Smooth muscle cell of the pulmonary artery (primary cell): ENCODE data around the gene APOA1. TPM values are rescaled to one million over a fixed set of nuclear protein-coding genes. Genes with fewer than 3 reads are reported as not detected.

ENCODE experiments used
- total RNA-seq: library from RNA; depleted of rRNA; stranded (reverse); fragments of >200 nt; gene quantifications from 2 replicates; pipeline ENCODE4 v1.2.3, GENCODE V29; 2014

APOA1 gene
- total RNA-seq: 4.4 and 6.8 TPM in 2 replicates

DNA sequence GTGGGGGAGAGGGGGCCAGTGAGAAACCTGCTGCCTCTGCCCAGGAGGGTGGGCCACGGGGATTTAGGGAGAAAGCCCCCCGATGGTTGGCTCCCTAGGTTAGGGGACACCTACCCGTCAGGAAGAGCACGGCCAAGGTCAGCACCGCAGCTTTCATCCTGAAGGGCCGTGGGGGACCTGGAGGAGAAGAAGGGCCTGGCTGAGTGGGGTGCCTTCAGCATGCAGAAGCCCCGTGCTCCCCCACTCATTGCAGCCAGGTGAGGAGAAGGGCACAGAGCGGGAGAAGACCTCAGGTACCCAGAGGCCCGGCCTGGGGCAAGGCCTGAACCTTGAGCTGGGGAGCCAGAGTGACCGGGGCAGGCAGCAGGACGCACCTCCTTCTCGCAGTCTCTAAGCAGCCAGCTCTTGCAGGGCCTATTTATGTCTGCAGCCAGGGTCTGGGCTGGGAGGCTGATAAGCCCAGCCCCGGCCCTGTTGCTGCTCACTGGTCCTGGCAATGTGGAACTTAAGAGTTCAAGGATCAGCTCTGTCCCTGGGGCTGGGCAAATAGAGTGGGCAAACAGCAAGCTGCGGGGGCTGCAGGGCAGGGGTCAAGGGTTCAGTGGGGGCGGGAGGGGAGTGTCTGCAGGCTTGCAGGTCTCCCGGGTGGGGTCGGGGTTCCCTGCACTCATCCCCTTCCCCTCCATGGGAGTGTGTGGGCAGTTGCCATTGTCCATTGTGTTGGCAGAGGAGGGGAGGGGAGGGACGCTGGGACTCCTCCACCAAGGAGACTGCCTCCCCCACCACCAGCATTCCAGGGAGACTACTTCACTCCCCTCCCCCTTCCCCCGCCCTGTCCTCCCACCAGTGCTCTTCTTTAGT lies at the start of gene APOA1:
Gene APOA1 (minus strand): TSS at position 392 of the 861 bp plus-strand sequence. CDS start 235 bp downstream, at position 157.

DNA sequence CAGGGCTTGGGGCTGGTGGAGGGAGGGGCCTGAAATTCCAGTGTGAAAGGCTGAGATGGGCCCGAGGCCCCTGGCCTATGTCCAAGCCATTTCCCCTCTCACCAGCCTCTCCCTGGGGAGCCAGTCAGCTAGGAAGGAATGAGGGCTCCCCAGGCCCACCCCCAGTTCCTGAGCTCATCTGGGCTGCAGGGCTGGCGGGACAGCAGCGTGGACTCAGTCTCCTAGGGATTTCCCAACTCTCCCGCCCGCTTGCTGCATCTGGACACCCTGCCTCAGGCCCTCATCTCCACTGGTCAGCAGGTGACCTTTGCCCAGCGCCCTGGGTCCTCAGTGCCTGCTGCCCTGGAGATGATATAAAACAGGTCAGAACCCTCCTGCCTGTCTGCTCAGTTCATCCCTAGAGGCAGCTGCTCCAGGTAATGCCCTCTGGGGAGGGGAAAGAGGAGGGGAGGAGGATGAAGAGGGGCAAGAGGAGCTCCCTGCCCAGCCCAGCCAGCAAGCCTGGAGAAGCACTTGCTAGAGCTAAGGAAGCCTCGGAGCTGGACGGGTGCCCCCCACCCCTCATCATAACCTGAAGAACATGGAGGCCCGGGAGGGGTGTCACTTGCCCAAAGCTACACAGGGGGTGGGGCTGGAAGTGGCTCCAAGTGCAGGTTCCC lies 7.8 kb downstream of the APOA1 start, which contains the start of gene APOC3:
Gene APOC3 (plus strand): TSS at position 383 of the 659 bp plus-strand sequence. CDS start 676 bp downstream, outside the sequence.

DNA sequence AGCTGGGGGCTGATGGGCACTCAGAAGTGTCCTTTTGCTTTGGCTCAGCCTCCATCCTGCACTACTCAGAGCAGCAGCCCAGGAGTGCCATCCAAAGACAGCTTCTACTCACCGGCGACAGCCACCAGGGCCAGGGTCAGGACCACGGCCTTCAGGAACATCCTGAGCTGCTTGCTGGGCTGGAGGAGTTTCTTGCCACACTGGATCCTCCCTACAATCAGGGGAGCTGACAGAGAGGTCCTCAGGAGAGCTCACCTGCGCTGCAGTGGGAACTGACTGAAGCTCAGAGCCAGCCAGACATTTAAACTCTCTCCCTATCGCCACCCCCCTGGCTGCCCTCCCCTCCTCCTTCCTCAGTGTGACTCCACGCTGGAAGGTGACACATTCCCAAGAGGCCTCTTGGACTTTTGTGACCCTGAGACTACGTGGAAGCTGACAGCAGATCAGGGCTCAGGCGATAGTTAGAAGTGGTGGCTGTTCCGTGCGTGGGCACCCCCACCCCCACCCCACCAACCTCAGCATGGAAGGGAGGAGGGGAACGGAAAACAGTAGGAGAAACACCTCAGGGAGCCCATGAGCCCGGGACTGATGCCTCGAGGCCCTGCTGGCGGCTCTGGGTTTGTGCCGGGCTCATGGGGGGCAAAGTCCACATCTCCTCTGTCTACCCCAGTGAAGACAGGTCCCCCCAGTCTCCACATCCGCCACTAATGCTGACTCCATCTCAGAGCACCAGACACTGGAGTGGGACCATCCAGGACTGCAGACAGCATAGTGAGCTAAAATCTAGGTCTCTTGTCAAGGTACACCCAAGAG lies 14.2 kb downstream of the APOA1 start, which contains the start of gene APOA4:
Gene APOA4 (minus strand): TSS at position 274 of the 813 bp plus-strand sequence. CDS start 113 bp downstream, at position 161.

DNA sequence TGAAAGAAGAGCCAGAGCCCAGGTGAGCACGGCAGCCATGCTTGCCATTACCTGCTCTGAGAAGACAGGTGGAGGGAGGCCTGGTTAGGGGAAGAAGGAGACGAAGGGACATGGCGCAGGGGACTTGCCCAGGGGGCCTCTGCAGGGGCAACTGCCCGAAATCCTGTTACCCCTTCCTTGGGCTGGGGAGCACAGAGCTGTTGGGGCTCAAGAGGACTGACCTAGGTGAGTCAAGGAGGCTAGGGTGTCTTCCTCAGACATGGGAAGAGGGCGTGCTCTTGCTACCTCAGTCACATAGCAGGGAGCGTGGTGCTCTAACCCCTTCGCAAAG lies 45.6 kb downstream of the APOA1 start, which contains the start of gene APOA5:
Gene APOA5 (minus strand): TSS at position 67 of the 331 bp plus-strand sequence. CDS start 19 bp downstream, at position 48.

DNA sequence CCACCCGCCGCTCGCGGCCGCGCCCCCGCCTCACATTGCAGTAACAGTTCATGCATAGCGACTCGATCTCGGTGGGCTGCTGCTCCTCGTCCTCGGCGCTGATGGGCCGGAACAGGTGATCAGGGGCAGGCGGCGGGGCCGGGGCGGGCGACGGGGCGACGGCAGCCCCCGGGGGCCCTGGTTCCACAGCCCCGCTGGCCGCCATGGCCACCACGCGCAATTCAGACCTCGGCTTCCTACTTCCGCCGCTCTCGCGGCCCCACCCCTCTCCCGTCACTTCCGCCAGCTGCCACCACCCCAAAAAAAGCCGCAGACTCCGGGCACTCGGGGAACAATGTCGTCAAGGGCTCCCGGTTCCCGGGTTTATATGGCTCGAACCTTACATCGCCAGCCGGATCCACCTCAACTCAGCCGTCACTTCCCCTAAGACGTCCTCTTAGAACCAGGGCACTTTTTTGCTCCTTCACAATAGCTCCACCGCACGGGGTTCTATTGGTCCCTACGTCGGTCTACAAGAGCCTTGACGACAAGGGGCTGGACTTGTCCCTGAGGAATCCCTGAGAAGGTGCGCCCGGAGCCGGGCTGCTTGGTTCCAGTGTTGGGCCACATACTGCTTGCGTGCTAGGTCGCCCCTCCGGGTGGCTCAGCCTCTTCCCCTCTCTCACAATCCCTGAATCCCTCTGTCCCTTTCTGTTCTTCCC lies 49.5 kb downstream of the APOA1 start, which contains the start of gene ZPR1:
Gene ZPR1 (minus strand): TSS at position 238 of the 701 bp plus-strand sequence. CDS start 33 bp downstream, at position 205.

Other genes with a start within 250 kb of the APOA1 start
- gene BUD13, start 64.6 kb downstream of the APOA1 start, total RNA-seq: 7.7 and 8.9 TPM in 2 replicates
- gene ZPR1, start 49.6 kb downstream of the APOA1 start, total RNA-seq: 29.1 and 48.1 TPM in 2 replicates
- gene APOA5, start 45.7 kb downstream of the APOA1 start, total RNA-seq: not detected in 2 replicates
- not detected in 2 replicates for gene APOA4, start 14.3 kb downstream of the APOA1 start, total RNA-seq
- gene APOC3, start 7.7 kb downstream of the APOA1 start, total RNA-seq: not detected in 2 replicates